Activated CD4-positive, alpha-beta T cell treated with anti-CD3 and anti-CD28 coated beads, Interleukin-2, amount 10 ng/mL, durations not matched to agents 7 days and 5 days (primary cell): ENCODE measurements around the gene POLH. TPM values are rescaled to one million over a fixed set of nuclear protein-coding genes. Genes with fewer than 3 reads are reported as not detected.

Experiments used
- total RNA-seq, 2 experiments: library from RNA; stranded (reverse); gene quantifications; one replicate each; pipeline ENCODE4 v1.2.3, GENCODE V29; 2021

Gene POLH
- total RNA-seq, 2 experiments from 2014 or later: 80.3 to 87.0 TPM

Other genes starting within 250 kb of the POLH start
- gene ZNF318, start 206.5 kb upstream of the POLH start, total RNA-seq: 10 to 100 TPM; 12.8 to 14.5 TPM
- gene ABCC10, start 148.6 kb upstream of the POLH start, total RNA-seq: 10 to 100 TPM; 47.1 to 53.2 TPM
- gene DLK2, start 120.6 kb upstream of the POLH start, total RNA-seq: not detected
- gene TJAP1, start 98.6 kb upstream of the POLH start, total RNA-seq: 10 to 100 TPM; 36.5 to 41.8 TPM
- under 1 TPM; 0.48 to 0.52 TPM for gene LRRC73, start 65.8 kb upstream of the POLH start, total RNA-seq
- 10 to 100 TPM; 68.1 to 71.7 TPM for gene YIPF3, start 59.3 kb upstream of the POLH start, total RNA-seq
- gene POLR1C, start 59.1 kb upstream of the POLH start, total RNA-seq: 10 to 100 TPM; 23.1 to 33.4 TPM
- 10 to 100 TPM; 55.5 to 60.3 TPM for gene XPO5, start 147 bp upstream of the POLH start, total RNA-seq
- gene GTPBP2, start 53.1 kb downstream of the POLH start, total RNA-seq: 10 to 100 TPM; 91.9 to 98.3 TPM
- 10 to 100 TPM; 41.8 to 44.3 TPM for gene MAD2L1BP, start 59.7 kb downstream of the POLH start, total RNA-seq
- not detected for gene RSPH9, start 68.9 kb downstream of the POLH start, total RNA-seq
- gene MRPS18A, start 111.6 kb downstream of the POLH start, total RNA-seq: 10 to 100 TPM; 37.3 to 46.4 TPM
- gene VEGFA, start 194.0 kb downstream of the POLH start, total RNA-seq: 10 to 100 TPM; 23.7 to 25.8 TPM